PC-9 (cell line): ENCODE data around the gene DDX41. TPM values are rescaled to one million over a fixed set of nuclear protein-coding genes. Genes with fewer than 3 reads are reported as not detected.
"Not testable (repeated sequence)": the region's sequence is repeated elsewhere in the genome, so short reads cannot be mapped to it uniquely, and the experiment has no call there.

Source experiments
- BruUV-seq: library from RNA; stranded (reverse); fragments of 400-500 nt; replicated peaks from 2 replicates; lab custom pipeline; 2021; lab: Mats Ljungman, UMichigan
- CTCF ChIA-PET: fragments of 300-600 bp; sonication (Branson Sonifier 250); formaldehyde crosslinking; loops from one replicate; lab custom pipeline; 2022; ENCODE audit warnings: antibody characterized with exemption; lab: Charles Lee
- POLR2A ChIA-PET: fragments of 300-600 bp; sonication (Branson Sonifier 250); formaldehyde crosslinking; loops from one replicate; lab custom pipeline; 2022; ENCODE audit warnings: antibody characterized with exemption; ENCODE audit not compliant: unreplicated experiment; lab: Charles Lee
- DNase-seq, 2 experiments: peaks; one replicate each; pipeline versions ENCODE4 v3.0.0 to v3.0.0-alpha.2; 2015 to 2022; ENCODE audit warnings: mixed read lengths in 1 of 2
- H2AFZ ChIP-seq: fragments of 200-600 bp; sonication (generic); 2 replicates; pipeline ENCODE4 v1.8.1; 2017; ENCODE audit warnings: antibody characterized with exemption
- H3F3A ChIP-seq: fragments of 200-600 bp; sonication (generic); 2 replicates; pipeline ENCODE4 v1.8.1; 2017; ENCODE audit warnings: antibody characterized with exemption, mild to moderate bottlenecking, low read depth; ENCODE audit not compliant: insufficient read depth
- H3K27ac ChIP-seq: fragments of 200-600 bp; sonication (generic); 2 replicates; pipeline ENCODE4 v1.6.1; 2016; ENCODE audit warnings: mixed run types
- H3K27me3 ChIP-seq: fragments of 200-600 bp; sonication (generic); 2 replicates; pipeline ENCODE4 v1.6.1; 2016; ENCODE audit warnings: low read depth, mixed run types; ENCODE audit not compliant: insufficient read depth
- H3K36me3 ChIP-seq: fragments of 200-600 bp; sonication (generic); 2 replicates; pipeline ENCODE4 v1.6.1; 2016; ENCODE audit warnings: low read depth, mixed run types
- H3K4me1 ChIP-seq: fragments of 200-600 bp; sonication (generic); replicated peaks from 2 replicates; pipeline ENCODE4 v1.6.1; 2016; ENCODE audit warnings: mixed run types; ENCODE audit not compliant: insufficient read depth
- H3K4me2 ChIP-seq: fragments of 200-600 bp; sonication (generic); 2 replicates; pipeline ENCODE4 v1.6.1; 2017; ENCODE audit warnings: mixed run types
- H3K4me3 ChIP-seq: fragments of 200-600 bp; sonication (generic); 2 replicates; pipeline ENCODE4 v1.6.1; 2016; ENCODE audit warnings: mixed run types
- H3K79me2 ChIP-seq: fragments of 200-600 bp; sonication (generic); 2 replicates; pipeline ENCODE4 v1.6.1; 2017; ENCODE audit warnings: low read depth, mixed run types
- H3K9me2 ChIP-seq: fragments of 200-600 bp; sonication (generic); 2 replicates; pipeline ENCODE4 v1.8.1; 2017; ENCODE audit warnings: mild to moderate bottlenecking; ENCODE audit not compliant: insufficient read depth
- H3K9me3 ChIP-seq: fragments of 200-600 bp; sonication (generic); 2 replicates; pipeline ENCODE4 v1.8.1; 2016; ENCODE audit warnings: low read depth; ENCODE audit not compliant: insufficient read depth
- H4K20me1 ChIP-seq: fragments of 200-600 bp; sonication (generic); 2 replicates; pipeline ENCODE4 v1.8.1; 2017; ENCODE audit not compliant: insufficient read depth
- CTCF ChIP-seq: fragments of 200-600 bp; sonication (generic); conservative IDR thresholded peaks from 2 replicates; pipeline ENCODE4 v1.6.1; 2017; ENCODE audit warnings: mixed run types, antibody characterized with exemption, mild to moderate bottlenecking, moderate library complexity
- EZH2 ChIP-seq: fragments of 200-600 bp; sonication (generic); IDR thresholded peaks from 2 replicates; pipeline ENCODE4 v1.8.0; 2017; ENCODE audit warnings: antibody characterized with exemption, low read depth
- intact Hi-C: fragments of 100-400 bp; cut with micrococcal nuclease; formaldehyde crosslinking; loops from one replicate; pipeline ENCODE4 v1.10.0; 2022; ENCODE audit not compliant: unreplicated experiment
- total RNA-seq: library from RNA; stranded (reverse); gene quantifications from 2 replicates; pipeline ENCODE4 v1.2.3, GENCODE V29; 2021

The DDX41 gene
- total RNA-seq, 1 experiment from 2014 or later = 93.1 TPM

- no TSS peak for BruUV-seq
- H3K9me3 ChIP-seq = no peaks in the 10 kb centered on the region
- no peaks in the 10 kb centered on the region for H3K9me2 ChIP-seq
- no peak overlapping the region for H3K27ac ChIP-seq
- no peak overlapping the region for H3K4me2 ChIP-seq
- 0 out of 2 replicates have a peak, but pooled peaks cover 14% of the 10 kb centered on the region for H4K20me1 ChIP-seq
- H3K79me2 ChIP-seq = no peaks in the 10 kb centered on the region
- no peak overlapping the region for H3K4me3 ChIP-seq
- ChIA-PET POLR2A (no interaction called here), CTCF (interaction anchor here (0.6 to 0.7 kb wide), 2 partner anchors 21 to 207 kb away, joined by 3 read pairs; no protein-coding TSS in a partner anchor)
- H2AFZ ChIP-seq = no peak overlapping the region
- no peaks in the 10 kb centered on the region for H3F3A ChIP-seq
- no peaks in the 10 kb centered on the region for H3K4me1 ChIP-seq
- TF ChIP-seq EZH2 (no peak), CTCF (no peak)
- H3K27me3 ChIP-seq = no peaks in the 10 kb centered on the region
- intact Hi-C loops = no loop called here
- DNase-seq = no peak
- H3K36me3 ChIP-seq = peaks cover 10% of the 10 kb centered on the region
Measured at GRCh38 chr5:177535125-177535524, 18.4 kb upstream of the DDX41 start.

DNA sequence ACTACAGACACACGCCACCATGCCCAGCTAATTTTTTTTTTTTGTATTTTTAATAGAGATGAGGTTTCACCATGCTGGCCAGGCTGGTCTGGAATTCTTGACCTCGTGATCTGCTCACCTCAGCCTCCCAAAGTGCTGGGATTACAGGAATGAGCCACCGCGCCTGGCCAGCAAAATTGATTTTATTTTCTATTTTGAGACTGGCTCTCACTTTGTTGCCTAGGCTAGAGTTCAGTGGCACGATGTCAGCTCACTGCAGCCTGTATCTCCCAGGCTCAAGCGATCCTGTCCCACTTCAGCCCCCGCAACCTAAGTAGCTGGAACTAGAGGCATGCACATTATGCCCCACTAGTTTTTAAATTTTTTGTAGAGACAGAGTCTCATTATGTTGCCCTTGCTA lies 17.7 kb upstream of the DDX41 start:
- H2AFZ ChIP-seq, H3K9me2 ChIP-seq, intact Hi-C loops, H3K27ac ChIP-seq, H3K4me2 ChIP-seq, H3F3A ChIP-seq, H3K79me2 ChIP-seq, H4K20me1 ChIP-seq, H3K27me3 ChIP-seq, DNase-seq, BruUV-seq, H3K9me3 ChIP-seq, H3K4me1 ChIP-seq, H3K4me3 ChIP-seq, POLR2A ChIA-PET: not testable (repeated sequence)
- peaks cover 10% of the 10 kb centered on the region for H3K36me3 ChIP-seq
- CTCF ChIA-PET = interaction anchor here (0.6 kb wide), 2 partner anchors 21 to 583 kb away, joined by 3 to 10 read pairs; no protein-coding TSS in a partner anchor

- no peaks in the 10 kb centered on the region for H3K9me2 ChIP-seq
- H3K27me3 ChIP-seq = no peaks in the 10 kb centered on the region
- CTCF ChIA-PET = no interaction called here
- H3K9me3 ChIP-seq = no peaks in the 10 kb centered on the region
- no peak overlapping the region for H3K4me2 ChIP-seq
- no peaks in the 10 kb centered on the region for H3F3A ChIP-seq
- peaks cover 10% of the 10 kb centered on the region for H3K36me3 ChIP-seq
- intact Hi-C loops = no loop called here
- TF ChIP-seq CTCF (no peak), EZH2 (no peak)
- BruUV-seq = no TSS peak
- no peaks in the 10 kb centered on the region for H3K4me1 ChIP-seq
- H3K27ac ChIP-seq = no peak overlapping the region
- no peaks in the 10 kb centered on the region for H3K79me2 ChIP-seq
- DNase-seq = no peak
- no peak overlapping the region for H3K4me3 ChIP-seq
- 0 out of 2 replicates have a peak, but pooled peaks cover 7% of the 10 kb centered on the region for H4K20me1 ChIP-seq
- H2AFZ ChIP-seq = no peak overlapping the region
- POLR2A ChIA-PET = no interaction called here
Measured at GRCh38 chr5:177531209-177531940, 14.6 kb upstream of the DDX41 start.
